Stomach (tissue), 4 donors: ENCODE data around the gene PHF20.

Experiments
- POLR2A ChIP-seq, 4 donors: fragments of 450-650 bp; IDR thresholded peaks; one replicate each; pipeline ENCODE4 v1.6.1; 2016; ENCODE audit warnings: antibody characterized with exemption in 4 of 4, control low read depth in 2 of 4, mild to moderate bottlenecking in 1 of 4, moderate library complexity in 1 of 4
- POLR2AphosphoS5 ChIP-seq, 3 donors: sonication (generic); formaldehyde crosslinking; IDR thresholded peaks; one replicate each; pipeline ENCODE4 v1.6.1; 2016; ENCODE audit warnings: antibody characterized with exemption in 3 of 3

GRCh38 chr20:35731862-35732643, 39.8 kb upstream of the PHF20 start:
- TF ChIP-seq POLR2AphosphoS5 (IDR thresholded peaks at IDR 0.05) (no peak), POLR2A (IDR thresholded peaks at IDR 0.05) (no peak)
